Astrocyte (in vitro differentiated cells and primary cell): ENCODE results near the gene ADORA2A. TPM values are rescaled to one million over a fixed set of nuclear protein-coding genes. Genes with fewer than 3 reads are reported as not detected.
A peak's percentile ranks its signal among the peaks of the same experiment; 100 is the strongest.

Experiments
- DNase-seq: peaks from one replicate; pipeline ENCODE4 v3.0.0-alpha.2; 2010; ENCODE audit warnings: low read depth
- FAIRE-seq: peaks from 2 replicates; lab custom pipeline; 2011; peaks lifted over from hg19 to GRCh38; lab: Jason Lieb, UNC
- H2AFZ ChIP-seq: 2 replicates; pipeline ENCODE4 v1.6.0; 2012; ENCODE audit warnings: low read depth, low read length, inconsistent platforms
- H3K27ac ChIP-seq: 2 replicates; pipeline ENCODE4 v1.5.1; 2011; ENCODE audit warnings: low read depth, low read length, inconsistent platforms
- H3K27me3 ChIP-seq: 2 replicates; pipeline ENCODE4 v1.6.0; 2011; ENCODE audit warnings: low read length, inconsistent platforms; ENCODE audit not compliant: insufficient read depth
- H3K36me3 ChIP-seq: 2 replicates; pipeline ENCODE4 v1.5.1; 2011; ENCODE audit warnings: low read length, inconsistent platforms; ENCODE audit not compliant: insufficient read depth
- H3K4me1 ChIP-seq: 2 replicates; pipeline ENCODE4 v1.5.1; 2011; ENCODE audit warnings: low read length, inconsistent platforms; ENCODE audit not compliant: insufficient read depth
- H3K4me2 ChIP-seq: 2 replicates; pipeline ENCODE4 v1.6.0; 2012; ENCODE audit warnings: low read length, inconsistent platforms
- H3K4me3 ChIP-seq: 2 replicates; pipeline ENCODE4 v1.5.1; 2011; ENCODE audit warnings: low read depth, mild to moderate bottlenecking, low read length, inconsistent platforms; ENCODE audit not compliant: insufficient read depth
- H3K79me2 ChIP-seq: 2 replicates; pipeline ENCODE4 v1.6.0; 2012; ENCODE audit warnings: mild to moderate bottlenecking, low read length, inconsistent platforms; ENCODE audit not compliant: insufficient read depth
- H3K9ac ChIP-seq: 2 replicates; pipeline ENCODE4 v1.6.0; 2012; ENCODE audit warnings: mild to moderate bottlenecking, low read length, inconsistent platforms
- H3K9me3 ChIP-seq: 2 replicates; pipeline ENCODE4 v1.5.1; 2012; ENCODE audit warnings: low read depth, mild to moderate bottlenecking, low read length, inconsistent platforms; ENCODE audit not compliant: insufficient read depth
- H4K20me1 ChIP-seq: 2 replicates; pipeline ENCODE4 v1.6.0; 2012; ENCODE audit warnings: low read length, inconsistent platforms; ENCODE audit not compliant: insufficient read depth
- H3K27ac Mint-ChIP-seq: one replicate; pipeline ENCODE4 v1.8.0; 2021; ENCODE audit warnings: mild to moderate bottlenecking, mixed read lengths; ENCODE audit not compliant: unreplicated experiment
- H3K27me3 Mint-ChIP-seq: one replicate; pipeline ENCODE4 v1.8.0; 2021; ENCODE audit warnings: low read depth, mixed read lengths; ENCODE audit not compliant: unreplicated experiment
- H3K36me3 Mint-ChIP-seq: one replicate; pipeline ENCODE4 v1.8.0; 2021; ENCODE audit warnings: low read depth, mixed read lengths; ENCODE audit not compliant: unreplicated experiment
- H3K4me1 Mint-ChIP-seq: one replicate; pipeline ENCODE4 v1.8.0; 2021; ENCODE audit warnings: low read depth, mixed read lengths; ENCODE audit not compliant: unreplicated experiment
- H3K4me3 Mint-ChIP-seq: one replicate; pipeline ENCODE4 v1.8.0; 2021; ENCODE audit warnings: mild to moderate bottlenecking, moderate library complexity, mixed read lengths; ENCODE audit not compliant: unreplicated experiment
- H3K9me3 Mint-ChIP-seq: one replicate; pipeline ENCODE4 v1.8.0; 2021; ENCODE audit warnings: mild to moderate bottlenecking, mixed read lengths; ENCODE audit not compliant: unreplicated experiment
- EZH2 ChIP-seq: IDR thresholded peaks from 2 replicates; pipeline ENCODE4 v1.6.1; 2012; ENCODE audit warnings: mild to moderate bottlenecking, low read length, inconsistent platforms; ENCODE audit not compliant: insufficient read depth
- total RNA-seq: library from RNA; stranded (reverse); gene quantifications from 2 replicates; pipeline ENCODE4 v1.2.1, GENCODE V29; 2021
- TF ChIP-seq, protein P1 (sequence below): IDR thresholded peaks from 2 replicates; pipeline ENCODE4 v1.5.1; 2011; ENCODE audit warnings: low read depth, mild to moderate bottlenecking, inconsistent platforms, low read length, moderate library complexity; ENCODE audit not compliant: insufficient read depth

The ADORA2A gene
- total RNA-seq, 1 donor from 2014 or later: 3.9 TPM

DNA sequence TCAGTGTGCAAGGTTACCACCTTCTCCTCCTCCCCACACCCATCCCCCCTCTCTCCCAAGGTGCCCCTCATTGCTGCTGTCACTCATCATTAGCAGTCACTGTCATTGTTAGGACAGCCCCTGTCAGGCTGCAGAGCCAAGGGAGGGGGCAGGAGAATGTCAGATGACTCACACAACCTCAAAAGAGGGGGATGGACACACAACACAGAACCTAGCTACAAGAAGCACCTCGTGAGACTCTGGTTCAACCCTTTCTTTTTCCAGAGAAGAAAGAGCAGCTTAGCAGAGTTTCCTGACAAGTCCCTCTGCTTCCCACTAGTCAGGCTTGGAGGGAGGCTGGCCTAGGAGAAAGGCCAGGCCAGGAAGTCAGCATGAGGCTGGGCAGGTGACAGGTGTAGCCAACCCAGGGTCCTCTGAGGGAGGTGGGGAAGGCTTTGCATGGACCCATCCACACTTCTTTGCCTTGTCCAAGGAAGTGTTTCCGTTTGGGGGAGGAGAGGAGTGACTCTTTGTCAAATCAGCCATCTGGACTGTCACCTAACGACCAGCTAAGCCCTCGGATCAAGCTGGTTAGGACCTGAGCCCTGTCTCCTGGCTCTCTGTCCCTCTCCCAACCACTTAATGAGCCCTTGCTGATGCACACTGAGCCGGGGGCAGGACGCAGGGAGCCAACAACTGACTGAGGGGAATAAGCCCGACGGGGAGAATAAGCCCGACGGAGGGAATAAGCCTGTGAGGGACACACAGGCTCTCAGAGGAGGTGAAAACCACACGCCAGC lies 18.3 kb downstream of the ADORA2A start:
- peaks cover 9% of the 10 kb centered on the region for H3K4me1 Mint-ChIP-seq
- H3K9me3 Mint-ChIP-seq: peaks cover 7% of the 10 kb centered on the region

GRCh38 chr22:24446260-24446611 lies 18.8 kb downstream of the ADORA2A start:
- H3K4me1 ChIP-seq: peaks cover 9% of the 10 kb centered on the region
- no peak for FAIRE-seq

More for the DNA sequence above, 18.3 kb downstream of the ADORA2A start:
- Histone ChIP-seq H3K9ac (no peak overlapping the region), H3K27me3 (no peaks in the 10 kb centered on the region), H3K36me3 (no peaks in the 10 kb centered on the region), H3K4me1 (peaks cover 9% of the 10 kb centered on the region), H3K27ac (no peak overlapping the region), H4K20me1 (no peaks in the 10 kb centered on the region), H3K79me2 (no peaks in the 10 kb centered on the region), H3K9me3 (no peaks in the 10 kb centered on the region), H2AFZ (no peak overlapping the region), H3K4me3 (no peak overlapping the region), H3K4me2 (peak overlapping the region; percentile 31)
- Mint-ChIP-seq H3K27ac (no peak overlapping the region), H3K4me3 (peak overlapping the region; percentile 34), H3K36me3 (peaks cover 2% of the 10 kb centered on the region), H3K27me3 (peaks cover 17% of the 10 kb centered on the region)
- no peak for DNase-seq
- no peak for FAIRE-seq
- TF ChIP-seq, protein P1, sequence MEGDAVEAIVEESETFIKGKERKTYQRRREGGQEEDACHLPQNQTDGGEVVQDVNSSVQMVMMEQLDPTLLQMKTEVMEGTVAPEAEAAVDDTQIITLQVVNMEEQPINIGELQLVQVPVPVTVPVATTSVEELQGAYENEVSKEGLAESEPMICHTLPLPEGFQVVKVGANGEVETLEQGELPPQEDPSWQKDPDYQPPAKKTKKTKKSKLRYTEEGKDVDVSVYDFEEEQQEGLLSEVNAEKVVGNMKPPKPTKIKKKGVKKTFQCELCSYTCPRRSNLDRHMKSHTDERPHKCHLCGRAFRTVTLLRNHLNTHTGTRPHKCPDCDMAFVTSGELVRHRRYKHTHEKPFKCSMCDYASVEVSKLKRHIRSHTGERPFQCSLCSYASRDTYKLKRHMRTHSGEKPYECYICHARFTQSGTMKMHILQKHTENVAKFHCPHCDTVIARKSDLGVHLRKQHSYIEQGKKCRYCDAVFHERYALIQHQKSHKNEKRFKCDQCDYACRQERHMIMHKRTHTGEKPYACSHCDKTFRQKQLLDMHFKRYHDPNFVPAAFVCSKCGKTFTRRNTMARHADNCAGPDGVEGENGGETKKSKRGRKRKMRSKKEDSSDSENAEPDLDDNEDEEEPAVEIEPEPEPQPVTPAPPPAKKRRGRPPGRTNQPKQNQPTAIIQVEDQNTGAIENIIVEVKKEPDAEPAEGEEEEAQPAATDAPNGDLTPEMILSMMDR: no peak

DNA sequence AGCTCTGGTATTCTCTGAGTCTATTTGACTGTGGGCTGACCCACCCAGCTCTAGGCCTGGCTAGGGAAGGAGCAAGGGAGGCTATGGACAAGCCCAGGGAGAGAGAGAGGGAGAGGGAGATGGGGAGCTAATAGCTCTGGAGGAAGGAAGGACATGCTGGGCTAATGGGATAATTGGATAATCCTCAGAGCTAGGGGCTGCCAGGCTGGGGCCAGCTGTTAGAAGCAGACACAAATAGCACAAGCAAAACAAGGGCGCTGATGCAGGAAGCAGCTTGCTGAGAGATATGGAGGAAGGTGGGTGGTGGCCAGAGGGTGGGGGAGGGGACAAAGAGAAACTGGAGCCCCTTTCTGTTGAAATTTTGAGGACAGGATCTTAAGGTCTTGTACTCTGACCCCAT lies 23.2 kb downstream of the ADORA2A start:
- H3K79me2 ChIP-seq: no peaks in the 10 kb centered on the region
- TF ChIP-seq, protein P1: no peak
- TF ChIP-seq EZH2: no peak
- Mint-ChIP-seq H3K4me1 (peaks cover 5% of the 10 kb centered on the region), H3K36me3 (no peaks in the 10 kb centered on the region), H3K27me3 (peaks cover 18% of the 10 kb centered on the region), H3K9me3 (peaks cover 3% of the 10 kb centered on the region), H3K4me3 (no peak overlapping the region), H3K27ac (no peak overlapping the region)
- no peaks in the 10 kb centered on the region for H3K9me3 ChIP-seq
- no peaks in the 10 kb centered on the region for H4K20me1 ChIP-seq
- DNase-seq (no peak), FAIRE-seq (no peak)
- no peak overlapping the region for H3K27ac ChIP-seq
- no peak overlapping the region for H3K4me3 ChIP-seq
- H3K4me2 ChIP-seq: no peak overlapping the region
- H3K27me3 ChIP-seq: no peaks in the 10 kb centered on the region
- H3K9ac ChIP-seq: no peak overlapping the region
- no peaks in the 10 kb centered on the region for H3K36me3 ChIP-seq
- peaks cover 2% of the 10 kb centered on the region for H3K4me1 ChIP-seq
- no peak overlapping the region for H2AFZ ChIP-seq

More at GRCh38 chr22:24446260-24446611, 18.8 kb downstream of the ADORA2A start:
- H2AFZ ChIP-seq: no peak overlapping the region
- H3K27me3 ChIP-seq: no peaks in the 10 kb centered on the region
- no peaks in the 10 kb centered on the region for H3K9me3 ChIP-seq
- H3K36me3 ChIP-seq: no peaks in the 10 kb centered on the region
- no peak overlapping the region for H3K4me3 ChIP-seq
- no peaks in the 10 kb centered on the region for H4K20me1 ChIP-seq
- H3K27me3 Mint-ChIP-seq: peaks cover 17% of the 10 kb centered on the region
- H3K36me3 Mint-ChIP-seq: no peaks in the 10 kb centered on the region
- no peak overlapping the region for H3K4me3 Mint-ChIP-seq
- no peak for DNase-seq
- H3K27ac ChIP-seq: no peak overlapping the region
- H3K27ac Mint-ChIP-seq: no peak overlapping the region
- peaks cover 3% of the 10 kb centered on the region for H3K9me3 Mint-ChIP-seq
- TF ChIP-seq, protein P1: no peak
- TF ChIP-seq EZH2: no peak
- no peak overlapping the region for H3K4me2 ChIP-seq
- H3K79me2 ChIP-seq: no peaks in the 10 kb centered on the region
- peaks cover 9% of the 10 kb centered on the region for H3K4me1 Mint-ChIP-seq
- H3K9ac ChIP-seq: no peak overlapping the region
